Fibroblast of lung (primary cell): Measurements from ENCODE around the gene FAT4. TPM values are rescaled to one million over a fixed set of nuclear protein-coding genes. Genes with fewer than 3 reads are reported as not detected.

Experiments used
- DNase-seq, 2 donors: peaks; one replicate each; pipeline versions ENCODE4 v3.0.0 to v3.0.0-alpha.2; 2010; ENCODE audit warnings: low read depth in 2 of 2
- H2AFZ ChIP-seq: 2 replicates; pipeline ENCODE4 v1.5.1; 2012; ENCODE audit warnings: low read length, control low read depth, inconsistent platforms
- H3K27ac ChIP-seq: 2 replicates; pipeline ENCODE4 v1.5.1; 2011; ENCODE audit warnings: low read length, control low read depth; ENCODE audit not compliant: insufficient read depth
- H3K27me3 ChIP-seq: 2 replicates; pipeline ENCODE4 v1.5.1; 2011; ENCODE audit warnings: mild to moderate bottlenecking, low read length; ENCODE audit not compliant: control insufficient read depth, insufficient read depth
- H3K36me3 ChIP-seq: 2 replicates; pipeline ENCODE4 v1.5.1; 2011; ENCODE audit warnings: low read length; ENCODE audit not compliant: control insufficient read depth, insufficient read depth
- H3K4me1 ChIP-seq: 2 replicates; pipeline ENCODE4 v1.5.1; 2011; ENCODE audit warnings: low read length; ENCODE audit not compliant: control insufficient read depth, insufficient read depth; ENCODE audit errors: extremely low read depth
- H3K4me2 ChIP-seq: 2 replicates; pipeline ENCODE4 v1.5.1; 2011; ENCODE audit warnings: low read length, control low read depth; ENCODE audit not compliant: insufficient read depth; ENCODE audit errors: extremely low read depth
- H3K4me3 ChIP-seq, 4 experiments: fragments of 200-600 bp in 1 of 4; sonication (generic) in 1 of 4; replicated peaks in 1 of 4; 2 replicates each; pipeline ENCODE4 v1.5.1; 2011 to 2016; ENCODE audit warnings: low read length in 4 of 4, low read depth in 3 of 4, mild to moderate bottlenecking in 3 of 4, control low read depth in 2 of 4, inconsistent platforms in 1 of 4, mixed read lengths in 1 of 4; ENCODE audit not compliant: insufficient read depth in 1 of 4; ENCODE audit errors: control extremely low read depth in 1 of 4
- H3K79me2 ChIP-seq: 2 replicates; pipeline ENCODE4 v1.5.1; 2012; ENCODE audit warnings: mild to moderate bottlenecking, low read length, inconsistent platforms; ENCODE audit not compliant: control insufficient read depth, insufficient read depth
- H3K9ac ChIP-seq: 2 replicates; pipeline ENCODE4 v1.5.1; 2011; ENCODE audit warnings: mild to moderate bottlenecking, low read length, control low read depth; ENCODE audit not compliant: insufficient read depth
- H3K9me3 ChIP-seq: 2 replicates; pipeline ENCODE4 v1.5.1; 2012; ENCODE audit warnings: low read depth, low read length; ENCODE audit not compliant: control insufficient read depth, insufficient read depth
- H4K20me1 ChIP-seq: 2 replicates; pipeline ENCODE4 v1.5.1; 2011; ENCODE audit warnings: low read length; ENCODE audit not compliant: control insufficient read depth, insufficient read depth; ENCODE audit errors: extremely low read depth
- EZH2 ChIP-seq: IDR thresholded peaks from 2 replicates; pipeline ENCODE4 v1.5.1; 2012; ENCODE audit warnings: low read length, control low read depth, mild to moderate bottlenecking; ENCODE audit errors: missing control alignments
- polyA plus RNA-seq, 2 donors: library from polyadenylated mRNA; depleted of rRNA in 1 of 2; stranded (reverse) in 1 of 2; unstranded in 1 of 2; fragments of >200 nt; gene quantifications; 2 replicates each; pipeline ENCODE4 v1.2.1, GENCODE V29; 2011 to 2012; ENCODE audit warnings: missing spikeins in 1 of 2
- total RNA-seq: library from RNA; depleted of rRNA; stranded (reverse); fragments of >200 nt; gene quantifications from 2 replicates; pipeline ENCODE4 v1.2.1, GENCODE V29; 2014
- TF ChIP-seq, protein P1 (sequence below), 2 donors: IDR thresholded peaks in 1 of 2; conservative IDR thresholded peaks in 1 of 2; 1 replicate in 1 of 2; 2 replicates in 1 of 2; pipeline ENCODE4 v1.5.1; 2011 to 2012; ENCODE audit warnings: low read length in 2 of 2, control low read depth in 1 of 2, inconsistent platforms in 1 of 2, low read depth in 1 of 2, mild to moderate bottlenecking in 1 of 2

Gene FAT4
- total and polyA plus RNA-seq, 2 donors (not counting 1 experiment from before 2014, with no cell fraction given), result 10.8 to 17.8 TPM

DNA sequence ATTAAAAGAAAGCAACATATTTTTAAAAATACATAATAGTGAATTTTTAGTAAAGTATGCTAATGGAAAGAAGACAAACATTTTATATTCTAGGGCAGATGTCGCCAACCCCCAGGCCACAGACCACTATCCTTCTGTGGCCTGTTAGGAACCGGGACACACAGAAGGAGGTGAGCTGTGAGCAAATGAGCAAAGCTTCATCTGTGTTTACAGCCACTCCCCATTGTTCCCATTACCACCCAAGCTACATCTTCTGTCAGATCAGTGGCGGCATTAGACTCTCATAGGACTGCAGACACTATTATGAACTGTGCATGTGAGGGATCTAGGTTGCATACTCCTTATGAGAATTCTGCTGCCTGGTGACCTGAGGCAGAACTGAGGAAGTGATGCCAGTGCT lies 37.0 kb upstream of the FAT4 start:
- no peaks in the 10 kb centered on the region for H4K20me1 ChIP-seq

DNA sequence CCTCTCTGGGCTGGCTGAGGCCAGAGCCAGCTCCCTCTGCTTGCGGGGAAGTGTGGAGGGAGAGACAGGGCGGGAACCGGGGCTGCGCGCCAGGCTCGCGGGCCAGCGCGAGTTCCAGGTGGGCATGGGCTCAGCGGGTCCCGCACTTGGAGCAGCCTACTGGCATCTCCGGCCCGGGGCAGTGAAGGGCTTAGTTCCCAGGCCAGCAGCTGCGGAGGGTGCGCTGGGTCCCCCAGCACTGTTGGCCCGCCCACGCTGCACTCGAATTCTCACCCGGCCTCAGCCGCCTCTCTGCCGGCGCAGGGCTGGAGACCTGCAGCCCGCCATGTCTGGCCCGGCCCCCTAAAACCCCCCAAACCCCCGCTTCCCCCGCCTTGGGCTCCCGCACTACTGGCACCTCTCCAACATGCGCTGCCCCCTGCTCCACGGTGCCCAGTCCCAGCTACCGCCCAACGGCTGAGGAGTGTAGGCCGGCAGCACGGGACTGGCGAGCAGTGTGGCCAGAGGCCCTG lies 33.8 kb upstream of the FAT4 start:
- H3K9ac ChIP-seq, result no peak overlapping the region

More for the DNA sequence above, 37.0 kb upstream of the FAT4 start:
- Histone ChIP-seq H3K27me3 (no peaks in the 10 kb centered on the region), H3K4me2 (no peak overlapping the region), H2AFZ (no peak overlapping the region), H3K9ac (no peak overlapping the region), H3K79me2 (no peaks in the 10 kb centered on the region), H3K36me3 (no peaks in the 10 kb centered on the region), H3K27ac (no peak overlapping the region), H3K4me3 (no peak overlapping the region), H3K9me3 (no peaks in the 10 kb centered on the region), H3K4me1 (no peaks in the 10 kb centered on the region)
- no peak for DNase-seq
- no peak for TF ChIP-seq EZH2
- TF ChIP-seq, protein P1, sequence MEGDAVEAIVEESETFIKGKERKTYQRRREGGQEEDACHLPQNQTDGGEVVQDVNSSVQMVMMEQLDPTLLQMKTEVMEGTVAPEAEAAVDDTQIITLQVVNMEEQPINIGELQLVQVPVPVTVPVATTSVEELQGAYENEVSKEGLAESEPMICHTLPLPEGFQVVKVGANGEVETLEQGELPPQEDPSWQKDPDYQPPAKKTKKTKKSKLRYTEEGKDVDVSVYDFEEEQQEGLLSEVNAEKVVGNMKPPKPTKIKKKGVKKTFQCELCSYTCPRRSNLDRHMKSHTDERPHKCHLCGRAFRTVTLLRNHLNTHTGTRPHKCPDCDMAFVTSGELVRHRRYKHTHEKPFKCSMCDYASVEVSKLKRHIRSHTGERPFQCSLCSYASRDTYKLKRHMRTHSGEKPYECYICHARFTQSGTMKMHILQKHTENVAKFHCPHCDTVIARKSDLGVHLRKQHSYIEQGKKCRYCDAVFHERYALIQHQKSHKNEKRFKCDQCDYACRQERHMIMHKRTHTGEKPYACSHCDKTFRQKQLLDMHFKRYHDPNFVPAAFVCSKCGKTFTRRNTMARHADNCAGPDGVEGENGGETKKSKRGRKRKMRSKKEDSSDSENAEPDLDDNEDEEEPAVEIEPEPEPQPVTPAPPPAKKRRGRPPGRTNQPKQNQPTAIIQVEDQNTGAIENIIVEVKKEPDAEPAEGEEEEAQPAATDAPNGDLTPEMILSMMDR (conservative IDR thresholded peaks at IDR 0.05 in 1 of 2, IDR thresholded peaks at IDR 0.05 in 1 of 2; ENCODE audit: low read depth in 1 of 2, low read length in 2 of 2), result no peak

DNA sequence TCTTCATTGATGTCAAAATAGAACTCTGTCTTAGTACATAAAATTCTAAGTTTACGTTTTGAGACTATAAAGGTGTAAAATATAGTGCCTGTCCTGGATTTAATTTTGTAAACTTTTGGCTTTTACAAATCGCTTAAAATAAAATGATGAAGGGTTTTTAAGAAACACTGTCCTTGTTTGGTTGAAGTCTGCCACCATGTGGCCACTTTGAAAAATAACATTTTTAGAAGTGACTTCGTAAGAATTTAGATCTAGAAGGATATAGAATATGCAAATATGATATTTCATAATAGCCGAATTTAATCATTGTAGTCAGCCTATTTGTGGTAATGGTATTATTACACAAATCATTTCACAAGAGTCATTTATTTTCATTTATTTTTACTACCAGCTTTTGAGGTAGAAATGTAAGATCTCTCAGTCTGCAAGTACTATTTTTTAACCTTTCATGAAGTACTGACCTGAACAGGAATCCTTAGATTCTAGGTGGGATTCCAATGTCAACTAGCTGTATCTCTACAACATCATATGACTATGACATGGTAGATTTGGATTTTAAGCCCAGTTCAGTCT lies 31.0 kb upstream of the FAT4 start:
- no peaks in the 10 kb centered on the region for H3K9me3 ChIP-seq
- TF ChIP-seq, protein P1 (conservative IDR thresholded peaks at IDR 0.05 in 1 of 2, IDR thresholded peaks at IDR 0.05 in 1 of 2; ENCODE audit: low read depth in 1 of 2, low read length in 2 of 2), result peak; percentile 31 to 38
- TF ChIP-seq EZH2, result no peak
- H2AFZ ChIP-seq, result no peak overlapping the region
- H3K27me3 ChIP-seq, result no peaks in the 10 kb centered on the region
- no peak overlapping the region for H3K9ac ChIP-seq
- H3K36me3 ChIP-seq, result no peaks in the 10 kb centered on the region
- H3K4me3 ChIP-seq, result no peak overlapping the region
- no peak overlapping the region for H3K27ac ChIP-seq
- no peak overlapping the region for H3K4me2 ChIP-seq
- no peaks in the 10 kb centered on the region for H4K20me1 ChIP-seq
- DNase-seq, result peak; percentile 31 to 66
- no peaks in the 10 kb centered on the region for H3K4me1 ChIP-seq
- no peaks in the 10 kb centered on the region for H3K79me2 ChIP-seq

More for the DNA sequence above, 33.8 kb upstream of the FAT4 start:
- no peaks in the 10 kb centered on the region for H3K27me3 ChIP-seq
- H3K4me2 ChIP-seq, result no peak overlapping the region
- no peak overlapping the region for H3K27ac ChIP-seq
- no peaks in the 10 kb centered on the region for H3K4me1 ChIP-seq
- no peaks in the 10 kb centered on the region for H3K9me3 ChIP-seq
- no peak overlapping the region for H2AFZ ChIP-seq
- no peak for DNase-seq
- no peak for TF ChIP-seq EZH2
- TF ChIP-seq, protein P1 (conservative IDR thresholded peaks at IDR 0.05 in 1 of 2, IDR thresholded peaks at IDR 0.05 in 1 of 2; ENCODE audit: low read depth in 1 of 2, low read length in 2 of 2), result no peak
- H3K79me2 ChIP-seq, result no peaks in the 10 kb centered on the region
- H3K4me3 ChIP-seq, result no peak overlapping the region
- H3K36me3 ChIP-seq, result no peaks in the 10 kb centered on the region
- no peaks in the 10 kb centered on the region for H4K20me1 ChIP-seq
